Suprapubic skin (tissue), 4 donors: ENCODE results near the gene SPATA9. TPM values are rescaled to one million over a fixed set of nuclear protein-coding genes. Genes with fewer than 3 reads are reported as not detected.
A peak's percentile ranks its signal among the peaks of the same experiment; 100 is the strongest.

ENCODE experiments used
- DNase-seq, 2 donors: peaks; one replicate each; pipeline ENCODE4 v3.0.0-alpha.2; 2019; ENCODE audit warnings: low spot score in 2 of 2
- H3K27ac ChIP-seq: fragments of 200-600 bp; sonication (generic); one replicate; pipeline ENCODE4 v1.5.1; 2019
- H3K27me3 ChIP-seq: fragments of 200-600 bp; sonication (generic); one replicate; pipeline ENCODE4 v1.5.1; 2019
- H3K36me3 ChIP-seq: fragments of 200-600 bp; sonication (generic); one replicate; pipeline ENCODE4 v1.5.1; 2019
- H3K4me1 ChIP-seq: fragments of 200-600 bp; sonication (generic); one replicate; pipeline ENCODE4 v1.5.1; 2019
- H3K4me3 ChIP-seq: fragments of 200-600 bp; sonication (generic); one replicate; pipeline ENCODE4 v1.5.1; 2019; ENCODE audit warnings: mild to moderate bottlenecking
- H3K9me3 ChIP-seq: fragments of 200-600 bp; sonication (generic); one replicate; pipeline ENCODE4 v1.5.1; 2019
- EP300 ChIP-seq: sonication (generic); formaldehyde crosslinking; IDR thresholded peaks from one replicate; pipeline ENCODE4 v1.6.1; 2017; ENCODE audit warnings: antibody characterized with exemption
- POLR2A ChIP-seq, 2 donors: fragments of 450-650 bp; IDR thresholded peaks; one replicate each; pipeline ENCODE4 v1.6.1; 2017; ENCODE audit warnings: antibody characterized with exemption in 2 of 2, mild to moderate bottlenecking in 2 of 2, moderate library complexity in 2 of 2
- POLR2AphosphoS5 ChIP-seq, 3 donors: sonication (generic); formaldehyde crosslinking; IDR thresholded peaks; one replicate each; pipeline ENCODE4 v1.6.1; 2017; ENCODE audit warnings: antibody characterized with exemption in 3 of 3
- WGBS: methylation state at CpG from one replicate; pipeline ENCODE4 v1.1.5; 2018; 5-methylcytosine and 5-hydroxymethylcytosine counted together
- total RNA-seq, 4 donors: library from RNA; depleted of rRNA; stranded (reverse); fragments of >200 nt; gene quantifications; one replicate each; pipeline ENCODE4 v1.1.0, GENCODE V29; 2016
- TF ChIP-seq, protein P1 (sequence below), 2 donors: fragments of 200-600 bp in 1 of 2; fragments of 450-650 bp in 1 of 2; sonication (generic) in 1 of 2; IDR thresholded peaks; one replicate each; pipeline ENCODE4 v1.5.1; 2016 to 2019; ENCODE audit warnings: antibody characterized with exemption in 2 of 2, mild to moderate bottlenecking in 1 of 2, moderate library complexity in 1 of 2

The SPATA9 gene
- total RNA-seq, 4 donors from 2014 or later, result not detected

GRCh38 chr5:95620870-95621838 lies 61.6 kb downstream of the SPATA9 start:
- 12% methylated on average over 16 of the region's 92 CpGs for WGBS

GRCh38 chr5:95620030-95620869 lies 62.5 kb downstream of the SPATA9 start, which contains the start of gene GPR150:
Gene GPR150, plus strand, starts transcription at chr5:95620087. Its CDS starts 189 bp downstream, at chr5:95620276.
- Histone ChIP-seq H3K27me3 (no peaks in the 10 kb centered on the region), H3K9me3 (no peaks in the 10 kb centered on the region), H3K4me3 (peak within 1 kb of the TSS; percentile 69), H3K4me1 (peaks cover 29% of the 10 kb centered on the region), H3K36me3 (no peaks in the 10 kb centered on the region), H3K27ac (peak within 1 kb of the TSS; percentile 19)
- peak; percentile 73 to 83 for DNase-seq
- 0% methylated on average over 12 of the region's 85 CpGs for WGBS
- no peak for TF ChIP-seq POLR2A (IDR thresholded peaks at IDR 0.05)
- peak in 1 of 3 donors; percentile 16 for TF ChIP-seq POLR2AphosphoS5 (IDR thresholded peaks at IDR 0.05)
- TF ChIP-seq EP300, result no peak
- TF ChIP-seq, protein P1, sequence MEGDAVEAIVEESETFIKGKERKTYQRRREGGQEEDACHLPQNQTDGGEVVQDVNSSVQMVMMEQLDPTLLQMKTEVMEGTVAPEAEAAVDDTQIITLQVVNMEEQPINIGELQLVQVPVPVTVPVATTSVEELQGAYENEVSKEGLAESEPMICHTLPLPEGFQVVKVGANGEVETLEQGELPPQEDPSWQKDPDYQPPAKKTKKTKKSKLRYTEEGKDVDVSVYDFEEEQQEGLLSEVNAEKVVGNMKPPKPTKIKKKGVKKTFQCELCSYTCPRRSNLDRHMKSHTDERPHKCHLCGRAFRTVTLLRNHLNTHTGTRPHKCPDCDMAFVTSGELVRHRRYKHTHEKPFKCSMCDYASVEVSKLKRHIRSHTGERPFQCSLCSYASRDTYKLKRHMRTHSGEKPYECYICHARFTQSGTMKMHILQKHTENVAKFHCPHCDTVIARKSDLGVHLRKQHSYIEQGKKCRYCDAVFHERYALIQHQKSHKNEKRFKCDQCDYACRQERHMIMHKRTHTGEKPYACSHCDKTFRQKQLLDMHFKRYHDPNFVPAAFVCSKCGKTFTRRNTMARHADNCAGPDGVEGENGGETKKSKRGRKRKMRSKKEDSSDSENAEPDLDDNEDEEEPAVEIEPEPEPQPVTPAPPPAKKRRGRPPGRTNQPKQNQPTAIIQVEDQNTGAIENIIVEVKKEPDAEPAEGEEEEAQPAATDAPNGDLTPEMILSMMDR (IDR thresholded peaks at IDR 0.05), result peak in 1 of 2 donors; percentile 18

More at GRCh38 chr5:95620870-95621838, 61.6 kb downstream of the SPATA9 start:
- Histone ChIP-seq H3K4me1 (peaks cover 29% of the 10 kb centered on the region), H3K27ac (peak overlapping the region; percentile 19), H3K36me3 (no peaks in the 10 kb centered on the region), H3K27me3 (no peaks in the 10 kb centered on the region), H3K4me3 (peak overlapping the region; percentile 69), H3K9me3 (no peaks in the 10 kb centered on the region)
- DNase-seq, result no peak
- TF ChIP-seq POLR2A (IDR thresholded peaks at IDR 0.05) (no peak), EP300 (no peak), POLR2AphosphoS5 (IDR thresholded peaks at IDR 0.05) (no peak)
- TF ChIP-seq, protein P1 (IDR thresholded peaks at IDR 0.05), result no peak

GRCh38 chr5:95619514-95620029 lies 63.2 kb downstream of the SPATA9 start:
- WGBS, result 8% methylated on average over 19 of the region's 19 CpGs
- TF ChIP-seq EP300 (no peak), POLR2AphosphoS5 (IDR thresholded peaks at IDR 0.05) (no peak), POLR2A (IDR thresholded peaks at IDR 0.05) (no peak)
- TF ChIP-seq, protein P1 (IDR thresholded peaks at IDR 0.05), result no peak
- Histone ChIP-seq H3K27ac (no peak overlapping the region), H3K4me3 (peak overlapping the region; percentile 69), H3K36me3 (no peaks in the 10 kb centered on the region), H3K9me3 (no peaks in the 10 kb centered on the region), H3K4me1 (peaks cover 29% of the 10 kb centered on the region), H3K27me3 (no peaks in the 10 kb centered on the region)
- no peak for DNase-seq

DNA sequence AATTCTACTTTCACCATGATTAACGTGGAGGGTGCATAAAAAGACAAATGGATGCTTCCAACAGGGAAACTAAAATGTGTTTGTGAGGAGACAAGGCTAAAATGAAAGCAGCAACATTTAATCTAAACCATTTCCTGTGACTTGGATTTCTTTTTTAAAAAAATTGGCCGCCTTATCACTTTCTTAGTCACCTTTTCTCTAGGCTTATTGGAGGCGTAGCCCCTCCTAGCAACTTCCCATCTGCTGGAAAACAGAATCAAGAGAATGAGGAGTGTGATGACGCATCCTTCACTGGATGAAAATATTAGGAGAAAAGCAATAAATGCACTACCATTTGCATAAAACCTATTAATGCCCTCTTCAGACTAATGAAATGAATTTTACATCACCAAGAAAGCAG lies 63.7 kb downstream of the SPATA9 start:
- Histone ChIP-seq H3K4me1 (peaks cover 29% of the 10 kb centered on the region), H3K27me3 (no peaks in the 10 kb centered on the region), H3K4me3 (peak overlapping the region; percentile 69), H3K9me3 (no peaks in the 10 kb centered on the region), H3K27ac (no peak overlapping the region), H3K36me3 (no peaks in the 10 kb centered on the region)
- TF ChIP-seq POLR2A (IDR thresholded peaks at IDR 0.05) (no peak), POLR2AphosphoS5 (IDR thresholded peaks at IDR 0.05) (no peak), EP300 (no peak)
- TF ChIP-seq, protein P1 (IDR thresholded peaks at IDR 0.05), result no peak
- WGBS, result 74% methylated on average over 4 of the region's 4 CpGs
- DNase-seq, result no peak
